Dedifferentiated amniotic fluid mesenchymal stem cell (primary cell): ENCODE data around the gene WNT8B.
A peak's percentile ranks its signal among the peaks of the same experiment; 100 is the strongest.

Experiments
- DNase-seq: peaks from one replicate; pipeline ENCODE4 v3.0.0-alpha.2; 2016; ENCODE audit errors: extremely low spot score

WNT8B gene

GRCh38 chr10:100519311-100520051 is 56.7 kb downstream of the WNT8B start, which contains the start of gene SEC31B:
Gene SEC31B (minus strand): TSS chr10:100519861. CDS start chr10:100516952, 2,909 bp downstream.
- DNase-seq, result no peak

GRCh38 chr10:100520811-100521210 is 58.0 kb downstream of the WNT8B start:
- no peak for DNase-seq

- no peak for DNase-seq
Observed at GRCh38 chr10:100522107-100522801, 59.4 kb downstream of the WNT8B start.

GRCh38 chr10:100522945-100523344 is 60.1 kb downstream of the WNT8B start:
- DNase-seq, result no peak

- no peak for DNase-seq
Observed at GRCh38 chr10:100524206-100524605, 61.4 kb downstream of the WNT8B start.

GRCh38 chr10:100524638-100525037 is 61.8 kb downstream of the WNT8B start:
- DNase-seq, result no peak

GRCh38 chr10:100528123-100528886 is 65.5 kb downstream of the WNT8B start:
- DNase-seq, result no peak

- no peak for DNase-seq
Observed at GRCh38 chr10:100528921-100529474, 66.2 kb downstream of the WNT8B start.

- peak; percentile 84 for DNase-seq
Observed at GRCh38 chr10:100529475-100530298, 66.9 kb downstream of the WNT8B start, which contains the start of gene NDUFB8. Gene NDUFB8 (minus strand): TSS chr10:100529871. CDS start chr10:100529851, 20 bp downstream.

- DNase-seq, result no peak
Observed at GRCh38 chr10:100531761-100532160, 69.0 kb downstream of the WNT8B start.
